Activated CD8-positive, alpha-beta T cell treated with anti-CD3 and anti-CD28 coated beads for 36 hours (primary cell): ENCODE data around the gene GALNT16. TPM values are rescaled to one million over a fixed set of nuclear protein-coding genes. Genes with fewer than 3 reads are reported as not detected.
"Not testable (repeated sequence)": the region's sequence is repeated elsewhere in the genome, so short reads cannot be mapped to it uniquely, and the experiment has no call there.

ENCODE experiments used
- ATAC-seq: fragments of 200-7000 bp; cut with Tn5 transposase; one replicate; pipeline ENCODE4 v1.10.0; 2021; ENCODE audit warnings: mild to moderate bottlenecking, moderate library complexity
- CTCF ChIA-PET: fragments of 350-600 bp; sonication (Branson Sonifier 250); formaldehyde crosslinking; loops from one replicate; lab custom pipeline; 2021; ENCODE audit warnings: antibody characterized with exemption; lab: Charles Lee
- POLR2A ChIA-PET: fragments of 350-600 bp; sonication (Branson Sonifier 250); formaldehyde crosslinking; loops from one replicate; lab custom pipeline; 2021; ENCODE audit warnings: antibody characterized with exemption; lab: Charles Lee
- DNase-seq: peaks from one replicate; pipeline ENCODE4 v3.0.0-alpha.2; 2020
- H3K27ac Mint-ChIP-seq: one replicate; pipeline ENCODE4 v1.8.0; 2021; ENCODE audit warnings: mild to moderate bottlenecking, mixed read lengths
- H3K27me3 Mint-ChIP-seq: one replicate; pipeline ENCODE4 v1.8.0; 2021; ENCODE audit warnings: mixed read lengths
- H3K36me3 Mint-ChIP-seq: one replicate; pipeline ENCODE4 v1.8.0; 2021; ENCODE audit warnings: low read depth, mixed read lengths
- H3K4me1 Mint-ChIP-seq: one replicate; pipeline ENCODE4 v1.8.0; 2021; ENCODE audit warnings: low read depth, mixed read lengths
- H3K4me3 Mint-ChIP-seq: one replicate; pipeline ENCODE4 v1.8.0; 2021; ENCODE audit warnings: mild to moderate bottlenecking, moderate library complexity, mixed read lengths
- H3K9me3 Mint-ChIP-seq: one replicate; pipeline ENCODE4 v1.8.0; 2021; ENCODE audit warnings: mixed read lengths
- CTCF ChIP-seq: fragments of 200-600 bp; IDR thresholded peaks from one replicate; pipeline ENCODE4 v1.8.0; 2022; ENCODE audit warnings: antibody characterized with exemption, mild to moderate bottlenecking
- intact Hi-C: fragments of 100-400 bp; cut with micrococcal nuclease; formaldehyde crosslinking; loops from one replicate; pipeline ENCODE4 v1.10.0; 2022
- total RNA-seq, 2 experiments: library from RNA; stranded (reverse); gene quantifications; one replicate each; pipeline ENCODE4 v1.2.3, GENCODE V29; 2021

Gene GALNT16
- total RNA-seq, 2 experiments from 2014 or later: not detected

DNA sequence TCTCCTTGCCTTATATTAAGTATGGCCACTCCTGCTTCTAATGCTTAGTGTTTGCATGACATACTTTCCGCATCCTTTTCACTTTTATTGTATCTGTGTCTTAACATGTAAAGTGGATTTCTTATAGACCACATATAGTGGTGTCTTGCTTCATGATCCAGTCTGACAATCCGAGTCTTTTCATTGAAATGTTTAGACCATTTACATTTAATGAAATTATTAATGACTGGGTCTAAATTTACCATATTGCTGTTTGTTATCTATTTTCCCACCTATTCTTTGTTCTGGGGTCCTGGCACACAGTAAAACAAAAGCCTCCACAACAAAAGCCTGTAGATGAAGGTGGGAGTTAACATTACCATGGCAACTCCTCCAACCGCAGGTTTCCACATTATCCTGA lies 115.2 kb downstream of the GALNT16 start:
- CTCF ChIA-PET: no interaction called here
- Mint-ChIP-seq H3K4me3 (no peak overlapping the region), H3K27ac (no peak overlapping the region), H3K4me1 (peaks cover 25% of the 10 kb centered on the region), H3K27me3 (no peaks in the 10 kb centered on the region), H3K9me3 (peaks cover 7% of the 10 kb centered on the region), H3K36me3 (peaks cover 47% of the 10 kb centered on the region)
- POLR2A ChIA-PET: interaction anchor here (0.6 to 2.1 kb wide), 2 partner anchors 9 to 17 kb away, joined by 3 to 6 read pairs; no protein-coding TSS in a partner anchor
- DNase-seq (no peak), ATAC-seq (no peak)
- no peak for TF ChIP-seq CTCF
- intact Hi-C loops: no loop called here

DNA sequence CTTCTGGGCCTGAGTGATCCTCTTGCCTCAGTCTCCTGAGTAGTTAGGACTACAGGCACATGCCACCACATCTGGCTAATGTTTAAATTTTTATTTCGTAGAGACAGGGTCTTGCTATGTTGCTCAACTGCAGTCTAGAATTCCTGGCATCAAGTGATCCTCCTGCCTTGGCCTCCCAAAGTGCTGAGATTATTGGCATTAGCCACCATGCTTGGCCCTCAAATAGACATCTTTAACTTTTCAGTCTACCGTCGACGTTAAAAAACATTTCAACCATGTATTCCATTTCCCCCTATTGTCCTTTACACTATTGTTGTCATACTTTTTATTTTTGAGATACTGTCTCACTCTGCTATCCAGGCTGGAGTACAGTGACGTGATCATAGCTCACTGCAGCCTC lies 115.8 kb downstream of the GALNT16 start:
- DNase-seq (no peak), ATAC-seq (no peak)
- CTCF ChIA-PET: interaction anchor here (1.1 to 1.4 kb wide), 2 partner anchors 16 to 17 kb away, joined by 4 to 5 read pairs; no protein-coding TSS in a partner anchor
- POLR2A ChIA-PET: no interaction called here
- peaks cover 51% of the 10 kb centered on the region for H3K36me3 Mint-ChIP-seq
- TF ChIP-seq CTCF: no peak
- H3K4me3 Mint-ChIP-seq: no peak overlapping the region
- no peak overlapping the region for H3K27ac Mint-ChIP-seq
- intact Hi-C loops: no loop called here
- H3K27me3 Mint-ChIP-seq: no peaks in the 10 kb centered on the region
- H3K4me1 Mint-ChIP-seq: peaks cover 25% of the 10 kb centered on the region
- peaks cover 7% of the 10 kb centered on the region for H3K9me3 Mint-ChIP-seq

DNA sequence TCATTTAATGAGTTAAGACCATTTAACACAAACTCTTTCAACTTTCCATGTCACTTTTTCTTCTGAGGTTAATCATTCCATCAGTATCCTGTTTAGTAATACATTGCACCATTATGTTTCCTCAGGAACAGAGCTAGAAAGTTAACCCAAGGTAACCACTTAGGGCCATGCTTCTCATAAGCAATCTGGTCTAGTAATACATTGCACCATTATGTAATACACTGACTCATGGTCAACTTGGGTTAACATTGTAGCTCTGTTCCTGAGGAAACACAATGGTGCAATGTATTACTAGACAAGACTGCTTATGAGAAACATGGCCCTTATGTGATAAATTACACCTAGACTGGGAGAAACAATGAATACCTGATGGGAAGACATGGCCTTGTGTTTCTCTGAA lies 116.5 kb downstream of the GALNT16 start:
- peaks cover 7% of the 10 kb centered on the region for H3K9me3 Mint-ChIP-seq
- no peak overlapping the region for H3K27ac Mint-ChIP-seq
- peaks cover 25% of the 10 kb centered on the region for H3K4me1 Mint-ChIP-seq
- peaks cover 51% of the 10 kb centered on the region for H3K36me3 Mint-ChIP-seq
- POLR2A ChIA-PET: interaction anchor here (0.6 to 1.3 kb wide), 5 partner anchors 15 to 305 kb away, joined by 3 to 6 read pairs (median 4); partner anchors contain the start of gene SLC39A9
- H3K4me3 Mint-ChIP-seq: no peak overlapping the region
- DNase-seq (no peak), ATAC-seq (no peak)
- CTCF ChIA-PET: interaction anchor here (1.1 to 1.5 kb wide), 4 partner anchors 9 to 133 kb away, joined by 4 to 5 read pairs (median 4); no protein-coding TSS in a partner anchor
- no peak for TF ChIP-seq CTCF
- no peaks in the 10 kb centered on the region for H3K27me3 Mint-ChIP-seq
- intact Hi-C loops: no loop called here

- H3K4me1 Mint-ChIP-seq: peaks cover 18% of the 10 kb centered on the region
- ChIA-PET POLR2A (interaction anchor here (1.5 to 4.6 kb wide), 2 partner anchors 12 to 19 kb away, joined by 3 to 24 read pairs; partner anchors contain the start of genes ERH and SLC39A9), CTCF (no interaction called here)
- ATAC-seq (no peak), DNase-seq (no peak)
- TF ChIP-seq CTCF: no peak
- H3K4me3 Mint-ChIP-seq: no peak overlapping the region
- no peak overlapping the region for H3K27ac Mint-ChIP-seq
- intact Hi-C loops: no loop called here
- H3K36me3 Mint-ChIP-seq: peaks cover 46% of the 10 kb centered on the region
- no peaks in the 10 kb centered on the region for H3K27me3 Mint-ChIP-seq
- peaks cover 7% of the 10 kb centered on the region for H3K9me3 Mint-ChIP-seq
Measured at GRCh38 chr14:69378274-69378673, 118.3 kb downstream of the GALNT16 start.

DNA sequence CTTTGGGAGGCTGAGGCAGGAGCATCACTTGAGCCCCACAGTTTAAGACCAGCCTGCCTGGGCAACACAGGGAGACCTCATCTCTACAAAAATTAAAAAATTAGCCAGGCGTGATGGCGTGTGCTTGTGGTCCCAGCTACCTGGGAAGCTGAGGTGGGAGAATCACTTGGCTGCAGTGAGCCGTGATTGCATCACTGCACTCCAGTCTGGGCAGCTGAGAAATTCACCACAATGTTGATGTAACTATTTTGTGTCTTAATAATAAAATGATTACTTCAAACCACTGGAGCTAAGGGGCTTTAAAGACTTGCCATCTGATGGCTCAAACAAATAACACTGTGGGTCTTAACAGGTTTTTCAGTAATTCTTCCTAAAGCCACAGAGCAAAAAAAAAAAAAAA lies 127.4 kb downstream of the GALNT16 start:
- ATAC-seq (no peak), DNase-seq (no peak)
- Mint-ChIP-seq H3K4me1 (peaks cover 51% of the 10 kb centered on the region), H3K4me3 (no peak overlapping the region), H3K27me3 (no peaks in the 10 kb centered on the region), H3K27ac (no peak overlapping the region), H3K9me3 (no peaks in the 10 kb centered on the region), H3K36me3 (peaks cover 68% of the 10 kb centered on the region)
- ChIA-PET CTCF (interaction anchor here (1.1 to 1.8 kb wide), 2 partner anchors 188 to 258 kb away, joined by 3 to 4 read pairs; no protein-coding TSS in a partner anchor), POLR2A (interaction anchor here (1.2 to 3.8 kb wide), 3 partner anchors 10 to 236 kb away, joined by 3 to 22 read pairs (median 4); partner anchors contain the start of genes ERH and SLC39A9)
- TF ChIP-seq CTCF: no peak
- intact Hi-C loops: no loop called here

GRCh38 chr14:69391400-69391799 lies 131.4 kb downstream of the GALNT16 start:
- ATAC-seq, H3K9me3 Mint-ChIP-seq, H3K27me3 Mint-ChIP-seq, H3K27ac Mint-ChIP-seq, DNase-seq, H3K4me3 Mint-ChIP-seq, intact Hi-C loops: not testable (repeated sequence)
- ChIA-PET CTCF (interaction anchor here (1.1 kb wide), 1 partner anchor 15 kb away, joined by 4 read pairs; no protein-coding TSS in a partner anchor), POLR2A (interaction anchor here (1.6 kb wide), 2 partner anchors 11 to 15 kb away, joined by 4 to 5 read pairs; no protein-coding TSS in a partner anchor)
- Mint-ChIP-seq H3K36me3 (peaks cover 81% of the 10 kb centered on the region), H3K4me1 (peaks cover 70% of the 10 kb centered on the region)
